DOHH2 (cell line): ENCODE measurements around the gene RNF217.

Source experiments
- CTCF ChIP-seq: fragments of 200-600 bp; sonication (generic); IDR thresholded peaks from one replicate; pipeline ENCODE4 v1.5.1; 2014; ENCODE audit warnings: antibody characterized with exemption, mild to moderate bottlenecking, low read depth, low read length; ENCODE audit not compliant: poor library complexity, severe bottlenecking
- EZH2phosphoT487 ChIP-seq: fragments of 200-600 bp; sonication (generic); IDR thresholded peaks from 2 replicates; pipeline ENCODE4 v1.6.1; 2017; ENCODE audit warnings: borderline replicate concordance, mild to moderate bottlenecking, antibody characterized with exemption, low read length, moderate library complexity, mixed read lengths

- TF ChIP-seq CTCF (no peak), EZH2phosphoT487 (no peak)
These were observed 137.9 kb downstream of the RNF217 start for GRCh38 chr6:125100074-125100652.
